Epithelial cell of proximal tubule (primary cell): ENCODE measurements around the gene RNASE1. TPM values are rescaled to one million over a fixed set of nuclear protein-coding genes. Genes with fewer than 3 reads are reported as not detected.
A peak's percentile ranks its signal among the peaks of the same experiment; 100 is the strongest.
"Not testable (repeated sequence)": the region's sequence is repeated elsewhere in the genome, so short reads cannot be mapped to it uniquely, and the experiment has no call there.

Source experiments
- DNase-seq: peaks from one replicate; pipeline ENCODE4 v3.0.0-alpha.2; 2011; ENCODE audit warnings: low read depth
- H3K4me3 ChIP-seq: 2 replicates; pipeline ENCODE4 v1.5.1; 2011; ENCODE audit warnings: low read depth, mild to moderate bottlenecking, low read length
- total RNA-seq: library from RNA; depleted of rRNA; stranded (reverse); fragments of >200 nt; gene quantifications from 2 replicates; pipeline ENCODE4 v1.2.3, GENCODE V29; 2015
- TF ChIP-seq, protein P1 (sequence below): conservative IDR thresholded peaks from 2 replicates; pipeline ENCODE4 v1.5.1; 2012; ENCODE audit warnings: low read depth, mild to moderate bottlenecking, low read length

The RNASE1 gene
- total RNA-seq, 1 donor from 2014 or later = 0.40 TPM

DNA sequence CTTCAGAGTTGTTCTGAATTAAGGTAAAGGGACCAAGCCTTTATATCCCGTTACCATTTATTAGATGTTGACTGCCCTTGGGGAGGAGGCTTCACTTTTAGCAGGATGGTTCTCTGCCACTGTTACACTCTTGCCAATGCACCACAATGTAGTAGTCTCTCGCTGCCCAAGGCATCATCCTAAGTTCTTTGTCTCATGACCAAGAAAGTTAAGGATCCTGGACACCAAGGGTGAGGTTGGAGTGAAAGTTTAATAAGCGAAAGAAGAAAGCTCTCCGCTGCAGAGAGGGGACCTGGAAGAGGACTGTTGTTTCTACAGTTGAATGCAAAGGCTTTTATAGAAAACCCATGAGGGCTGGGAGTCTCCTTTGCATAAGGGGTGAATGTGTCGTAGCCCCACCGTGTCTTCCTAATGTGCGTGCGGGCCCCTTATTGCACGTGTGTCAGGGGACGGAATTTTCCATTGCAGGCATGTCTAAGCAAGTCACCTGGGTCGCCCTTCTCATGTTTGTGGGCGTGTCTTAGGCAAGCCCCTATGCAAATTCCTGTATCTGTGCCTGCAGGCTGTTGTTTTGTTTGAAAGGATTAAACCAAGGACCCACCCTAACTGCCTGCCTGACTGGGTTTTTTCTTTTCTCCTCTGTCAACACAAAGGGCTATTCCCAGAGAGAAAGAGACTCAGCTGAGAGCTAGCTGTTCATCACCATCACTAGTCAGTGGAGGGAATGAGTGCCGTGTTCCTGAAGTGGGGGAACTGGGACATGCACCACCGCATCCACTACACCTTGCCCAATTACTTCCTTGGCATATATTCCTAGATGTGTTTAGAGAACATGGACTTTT, 17.6 kb upstream of the RNASE1 start:
- no peak for DNase-seq
- TF ChIP-seq, protein P1, sequence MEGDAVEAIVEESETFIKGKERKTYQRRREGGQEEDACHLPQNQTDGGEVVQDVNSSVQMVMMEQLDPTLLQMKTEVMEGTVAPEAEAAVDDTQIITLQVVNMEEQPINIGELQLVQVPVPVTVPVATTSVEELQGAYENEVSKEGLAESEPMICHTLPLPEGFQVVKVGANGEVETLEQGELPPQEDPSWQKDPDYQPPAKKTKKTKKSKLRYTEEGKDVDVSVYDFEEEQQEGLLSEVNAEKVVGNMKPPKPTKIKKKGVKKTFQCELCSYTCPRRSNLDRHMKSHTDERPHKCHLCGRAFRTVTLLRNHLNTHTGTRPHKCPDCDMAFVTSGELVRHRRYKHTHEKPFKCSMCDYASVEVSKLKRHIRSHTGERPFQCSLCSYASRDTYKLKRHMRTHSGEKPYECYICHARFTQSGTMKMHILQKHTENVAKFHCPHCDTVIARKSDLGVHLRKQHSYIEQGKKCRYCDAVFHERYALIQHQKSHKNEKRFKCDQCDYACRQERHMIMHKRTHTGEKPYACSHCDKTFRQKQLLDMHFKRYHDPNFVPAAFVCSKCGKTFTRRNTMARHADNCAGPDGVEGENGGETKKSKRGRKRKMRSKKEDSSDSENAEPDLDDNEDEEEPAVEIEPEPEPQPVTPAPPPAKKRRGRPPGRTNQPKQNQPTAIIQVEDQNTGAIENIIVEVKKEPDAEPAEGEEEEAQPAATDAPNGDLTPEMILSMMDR = no peak
- no peak overlapping the region for H3K4me3 ChIP-seq

- TF ChIP-seq, protein P1 = peak; percentile 19
- no peak for DNase-seq
- H3K4me3 ChIP-seq = no peak overlapping the region
Measured at GRCh38 chr14:20818861-20819260, 16.2 kb upstream of the RNASE1 start.

DNA sequence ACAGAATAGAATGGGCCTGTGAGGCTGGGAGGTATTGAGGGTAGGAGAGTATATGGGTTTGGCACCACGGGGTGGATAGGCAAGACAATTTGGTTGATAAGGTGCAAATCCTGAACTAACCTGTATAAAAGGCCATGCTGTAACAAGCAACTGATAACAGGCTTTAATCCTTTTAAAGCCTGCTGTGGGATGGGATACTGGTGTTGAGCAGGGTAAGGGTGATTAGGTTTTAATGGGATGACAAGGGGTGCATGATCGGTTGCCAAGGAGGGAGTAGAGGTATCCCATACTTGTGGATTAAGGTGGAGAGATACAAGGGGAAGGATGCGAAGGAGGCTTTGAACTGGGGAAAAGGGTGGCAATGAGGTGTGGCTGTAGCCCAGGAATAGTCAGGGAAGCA, 13.3 kb upstream of the RNASE1 start:
- not testable (repeated sequence) for DNase-seq, H3K4me3 ChIP-seq

GRCh38 chr14:20811986-20812975, 9.6 kb upstream of the RNASE1 start:
- TF ChIP-seq, protein P1 = no peak

GRCh38 chr14:20809917-20810316, 7.3 kb upstream of the RNASE1 start:
- DNase-seq = no peak
- no peak overlapping the region for H3K4me3 ChIP-seq
- TF ChIP-seq, protein P1 = no peak

More at GRCh38 chr14:20811986-20812975, 9.6 kb upstream of the RNASE1 start:
- no peak overlapping the region for H3K4me3 ChIP-seq
- no peak for DNase-seq

DNA sequence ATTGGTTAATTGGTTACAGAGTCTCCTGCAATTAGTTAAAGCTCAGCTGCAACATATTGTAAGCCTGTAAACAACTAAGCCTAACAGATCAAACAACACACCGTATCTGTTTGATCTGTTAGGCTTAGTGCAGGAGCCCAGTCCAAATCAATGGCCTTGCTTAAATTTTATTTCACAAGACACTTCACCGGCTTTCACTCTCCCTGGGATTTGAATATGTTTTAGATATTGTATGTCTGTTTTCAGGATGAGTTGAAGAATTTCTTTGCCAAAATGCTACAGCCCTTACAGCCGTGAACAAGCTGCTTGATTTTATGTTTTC, 5.5 kb upstream of the RNASE1 start:
- TF ChIP-seq, protein P1 = no peak
- no peak overlapping the region for H3K4me3 ChIP-seq
- DNase-seq = no peak
